Bronchial epithelial cell (primary cell): ENCODE results near the gene DCDC1. TPM values are rescaled to one million over a fixed set of nuclear protein-coding genes. Genes with fewer than 3 reads are reported as not detected.

Source experiments
- DNase-seq: peaks from one replicate; pipeline ENCODE4 v3.0.0-alpha.2; 2010; ENCODE audit warnings: low read depth
- FAIRE-seq: peaks from 2 replicates; lab custom pipeline; 2011; peaks lifted over from hg19 to GRCh38; lab: Jason Lieb, UNC
- H3K27me3 ChIP-seq: 2 replicates; pipeline ENCODE4 v1.5.1; 2011; ENCODE audit warnings: low read length; ENCODE audit not compliant: control insufficient read depth, insufficient read depth
- H3K36me3 ChIP-seq: 2 replicates; pipeline ENCODE4 v1.5.1; 2011; ENCODE audit warnings: low read length; ENCODE audit not compliant: control insufficient read depth, insufficient read depth
- H3K4me3 ChIP-seq: 2 replicates; pipeline ENCODE4 v1.5.1; 2011; ENCODE audit warnings: mild to moderate bottlenecking, low read depth, low read length, control low read depth
- total RNA-seq: library from RNA; depleted of rRNA; stranded (reverse); fragments of >200 nt; gene quantifications from 2 replicates; pipeline ENCODE4 v1.2.1, GENCODE V29; 2014
- TF ChIP-seq, protein P1 (sequence below): IDR thresholded peaks from 2 replicates; pipeline ENCODE4 v1.5.1; 2011; ENCODE audit warnings: mild to moderate bottlenecking, moderate library complexity, low read length, control low read depth, inconsistent platforms; ENCODE audit not compliant: insufficient read depth, severe bottlenecking

The DCDC1 gene
- total RNA-seq, 1 donor from 2014 or later = not detected

- TF ChIP-seq, protein P1, sequence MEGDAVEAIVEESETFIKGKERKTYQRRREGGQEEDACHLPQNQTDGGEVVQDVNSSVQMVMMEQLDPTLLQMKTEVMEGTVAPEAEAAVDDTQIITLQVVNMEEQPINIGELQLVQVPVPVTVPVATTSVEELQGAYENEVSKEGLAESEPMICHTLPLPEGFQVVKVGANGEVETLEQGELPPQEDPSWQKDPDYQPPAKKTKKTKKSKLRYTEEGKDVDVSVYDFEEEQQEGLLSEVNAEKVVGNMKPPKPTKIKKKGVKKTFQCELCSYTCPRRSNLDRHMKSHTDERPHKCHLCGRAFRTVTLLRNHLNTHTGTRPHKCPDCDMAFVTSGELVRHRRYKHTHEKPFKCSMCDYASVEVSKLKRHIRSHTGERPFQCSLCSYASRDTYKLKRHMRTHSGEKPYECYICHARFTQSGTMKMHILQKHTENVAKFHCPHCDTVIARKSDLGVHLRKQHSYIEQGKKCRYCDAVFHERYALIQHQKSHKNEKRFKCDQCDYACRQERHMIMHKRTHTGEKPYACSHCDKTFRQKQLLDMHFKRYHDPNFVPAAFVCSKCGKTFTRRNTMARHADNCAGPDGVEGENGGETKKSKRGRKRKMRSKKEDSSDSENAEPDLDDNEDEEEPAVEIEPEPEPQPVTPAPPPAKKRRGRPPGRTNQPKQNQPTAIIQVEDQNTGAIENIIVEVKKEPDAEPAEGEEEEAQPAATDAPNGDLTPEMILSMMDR = no peak
- Histone ChIP-seq H3K36me3 (no peaks in the 10 kb centered on the region), H3K4me3 (no peak overlapping the region), H3K27me3 (no peaks in the 10 kb centered on the region)
- FAIRE-seq (no peak), DNase-seq (no peak)
Measured at GRCh38 chr11:31150841-31151240, 218.7 kb downstream of the DCDC1 start.

DNA sequence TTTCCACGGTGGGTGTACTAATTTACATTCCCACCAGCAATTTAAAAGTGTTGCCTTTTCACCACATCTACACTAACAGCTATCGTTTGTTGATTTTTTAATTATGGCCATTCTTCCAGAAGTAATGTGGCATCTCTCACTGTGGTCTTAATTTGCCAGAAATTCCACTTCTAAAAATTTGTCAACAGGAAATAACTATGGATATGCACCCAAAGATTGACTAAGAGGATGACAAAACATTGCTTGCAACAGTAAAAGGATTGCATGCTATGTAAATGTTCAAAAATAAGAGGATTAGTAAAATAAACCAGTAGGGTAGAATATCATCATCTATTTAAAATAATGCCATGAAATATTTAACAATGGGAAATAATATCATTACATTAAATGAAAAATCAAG, 219.5 kb downstream of the DCDC1 start:
- no peak for FAIRE-seq
- H3K4me3 ChIP-seq = no peak overlapping the region

DNA sequence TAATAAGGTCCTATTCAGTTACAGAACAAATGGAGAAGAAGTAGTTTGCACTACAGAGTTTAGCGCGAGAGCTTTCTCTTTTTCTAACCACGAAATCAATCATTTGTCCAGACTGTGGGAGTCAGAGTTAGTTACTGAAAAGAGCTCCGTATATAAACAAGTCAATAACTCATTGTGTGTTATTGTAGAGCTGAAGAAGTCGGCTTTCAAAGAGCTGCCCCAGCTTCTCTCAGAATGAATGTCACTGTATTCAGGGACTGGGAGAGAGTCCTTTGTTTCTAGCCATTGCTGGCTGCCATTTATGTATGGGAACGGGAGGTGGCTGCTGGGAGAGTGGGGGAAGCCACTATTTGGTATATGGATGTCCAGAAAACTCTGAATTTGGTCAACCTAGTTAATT, 227.8 kb downstream of the DCDC1 start:
- FAIRE-seq = no peak
- DNase-seq = no peak
- Histone ChIP-seq H3K27me3 (no peaks in the 10 kb centered on the region), H3K36me3 (no peaks in the 10 kb centered on the region), H3K4me3 (no peak overlapping the region)
- TF ChIP-seq, protein P1 = no peak

More for the DNA sequence above, 219.5 kb downstream of the DCDC1 start:
- Histone ChIP-seq H3K27me3 (no peaks in the 10 kb centered on the region), H3K36me3 (no peaks in the 10 kb centered on the region)
- no peak for DNase-seq
- TF ChIP-seq, protein P1 = no peak

GRCh38 chr11:31139479-31139878, 230.1 kb downstream of the DCDC1 start:
- H3K36me3 ChIP-seq = no peaks in the 10 kb centered on the region
- FAIRE-seq (no peak), DNase-seq (no peak)
- TF ChIP-seq, protein P1 = no peak
- H3K27me3 ChIP-seq = no peaks in the 10 kb centered on the region
- H3K4me3 ChIP-seq = no peak overlapping the region

DNA sequence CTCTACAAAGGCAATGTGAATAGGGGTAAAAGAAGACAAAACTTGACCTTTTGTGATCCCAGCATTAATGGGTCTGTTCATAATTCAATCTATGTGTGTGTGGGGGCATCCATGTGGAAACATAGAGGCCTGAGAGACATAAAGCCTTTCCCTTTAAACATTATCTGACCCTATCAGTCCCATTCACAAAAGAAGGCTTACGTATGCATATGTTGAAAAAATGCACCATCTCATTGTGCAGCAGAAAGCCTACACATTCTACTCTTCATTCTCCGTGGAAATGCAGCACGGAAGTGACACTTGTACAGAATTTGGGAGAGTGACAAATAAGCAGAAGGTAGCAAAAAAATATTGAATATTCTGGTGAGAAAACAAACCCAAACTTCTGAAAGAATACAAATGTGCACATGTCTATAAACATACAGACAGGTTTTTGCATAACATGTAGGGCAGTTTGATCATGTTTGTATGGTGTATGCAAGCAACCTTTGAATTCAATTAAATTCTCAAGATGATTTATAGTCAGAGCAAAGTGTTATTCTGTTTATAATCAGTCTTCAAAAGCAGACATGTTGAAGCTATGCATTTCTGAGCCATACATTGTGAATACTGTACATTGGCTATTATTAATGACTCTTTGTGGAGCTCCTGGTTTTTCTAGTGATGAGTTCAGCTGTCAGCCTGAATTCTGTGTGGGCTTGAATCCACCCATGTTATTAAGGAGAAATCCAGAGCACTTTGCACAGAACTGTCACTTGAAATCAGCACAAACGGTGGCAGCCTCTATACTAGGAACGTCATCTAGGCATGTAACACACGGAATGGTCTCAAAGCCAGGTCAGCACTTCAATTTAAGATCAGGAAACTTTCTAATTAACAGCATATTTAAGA, 236.8 kb downstream of the DCDC1 start:
- FAIRE-seq = no peak
- DNase-seq = no peak
- H3K27me3 ChIP-seq = no peaks in the 10 kb centered on the region
- no peak overlapping the region for H3K4me3 ChIP-seq
- TF ChIP-seq, protein P1 = no peak
- no peaks in the 10 kb centered on the region for H3K36me3 ChIP-seq
